ENCODE results near the gene RAD52.
A peak's percentile ranks its signal among the peaks of the same experiment; 100 is the strongest.

RAD52 gene

GRCh38 chr12:955939-956338, 6.4 kb upstream of the RAD52 start:
- no peak for TF ChIP-seq CTCF (conservative IDR thresholded peaks at IDR 0.05)
- TF ChIP-seq ZFX (IDR thresholded peaks at IDR 0.05): no peak
- no peak overlapping the region for H3K27ac ChIP-seq

GRCh38 chr12:954741-955140, 5.2 kb upstream of the RAD52 start:
- TF ChIP-seq ZFX (IDR thresholded peaks at IDR 0.05): no peak
- TF ChIP-seq CTCF (conservative IDR thresholded peaks at IDR 0.05): no peak
- H3K27ac ChIP-seq: no peak overlapping the region

GRCh38 chr12:953776-954175, 4.3 kb upstream of the RAD52 start:
- H3K27ac ChIP-seq: peak overlapping the region; percentile 17; the same call in 1 of the 2 replicates
- TF ChIP-seq CTCF (conservative IDR thresholded peaks at IDR 0.05) (no peak), ZFX (IDR thresholded peaks at IDR 0.05) (no peak)

- TF ChIP-seq CTCF (conservative IDR thresholded peaks at IDR 0.05) (no peak), ZFX (IDR thresholded peaks at IDR 0.05) (no peak)
- no peak overlapping the region for H3K27ac ChIP-seq
Measured at GRCh38 chr12:951176-951575, 1.7 kb upstream of the RAD52 start.

GRCh38 chr12:948238-948637, 1.3 kb downstream of the RAD52 start:
- TF ChIP-seq ZFX (IDR thresholded peaks at IDR 0.05) (no peak), CTCF (conservative IDR thresholded peaks at IDR 0.05) (no peak)
- H3K27ac ChIP-seq: peak overlapping the region; percentile 85

GRCh38 chr12:946631-947030, 2.9 kb downstream of the RAD52 start:
- no peak for TF ChIP-seq ZFX (IDR thresholded peaks at IDR 0.05)
- no peak for TF ChIP-seq CTCF (conservative IDR thresholded peaks at IDR 0.05)
- H3K27ac ChIP-seq: no peak overlapping the region

GRCh38 chr12:946212-946611, 3.3 kb downstream of the RAD52 start:
- no peak for TF ChIP-seq CTCF (conservative IDR thresholded peaks at IDR 0.05)
- no peak for TF ChIP-seq ZFX (IDR thresholded peaks at IDR 0.05)
- no peak overlapping the region for H3K27ac ChIP-seq
